ENCODE measurements around the gene STXBP3.

The STXBP3 gene

DNA sequence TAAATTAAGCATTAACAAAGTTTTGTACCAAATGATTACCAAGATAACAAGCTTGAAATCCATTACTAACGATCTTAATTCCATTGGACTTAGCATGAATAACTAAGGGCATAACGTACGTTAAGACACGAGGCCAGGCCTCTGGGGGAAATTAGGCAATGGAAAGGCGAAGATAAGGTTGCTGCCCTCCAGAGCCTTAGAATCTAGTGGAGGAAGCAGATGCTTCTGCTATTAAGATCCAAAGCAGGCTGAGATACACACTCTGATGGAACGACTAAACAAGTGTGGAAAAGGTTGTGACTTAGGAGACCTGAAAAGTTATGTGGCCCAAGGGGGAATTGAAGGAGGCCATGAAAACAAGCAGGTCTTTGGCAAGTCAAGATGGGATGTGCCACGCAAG lies 104.5 kb downstream of the STXBP3 start:
- TF ChIP-seq, protein P1, sequence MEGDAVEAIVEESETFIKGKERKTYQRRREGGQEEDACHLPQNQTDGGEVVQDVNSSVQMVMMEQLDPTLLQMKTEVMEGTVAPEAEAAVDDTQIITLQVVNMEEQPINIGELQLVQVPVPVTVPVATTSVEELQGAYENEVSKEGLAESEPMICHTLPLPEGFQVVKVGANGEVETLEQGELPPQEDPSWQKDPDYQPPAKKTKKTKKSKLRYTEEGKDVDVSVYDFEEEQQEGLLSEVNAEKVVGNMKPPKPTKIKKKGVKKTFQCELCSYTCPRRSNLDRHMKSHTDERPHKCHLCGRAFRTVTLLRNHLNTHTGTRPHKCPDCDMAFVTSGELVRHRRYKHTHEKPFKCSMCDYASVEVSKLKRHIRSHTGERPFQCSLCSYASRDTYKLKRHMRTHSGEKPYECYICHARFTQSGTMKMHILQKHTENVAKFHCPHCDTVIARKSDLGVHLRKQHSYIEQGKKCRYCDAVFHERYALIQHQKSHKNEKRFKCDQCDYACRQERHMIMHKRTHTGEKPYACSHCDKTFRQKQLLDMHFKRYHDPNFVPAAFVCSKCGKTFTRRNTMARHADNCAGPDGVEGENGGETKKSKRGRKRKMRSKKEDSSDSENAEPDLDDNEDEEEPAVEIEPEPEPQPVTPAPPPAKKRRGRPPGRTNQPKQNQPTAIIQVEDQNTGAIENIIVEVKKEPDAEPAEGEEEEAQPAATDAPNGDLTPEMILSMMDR (IDR thresholded peaks at IDR 0.05), result no peak

GRCh38 chr1:108851567-108851966 lies 105.1 kb downstream of the STXBP3 start:
- TF ChIP-seq, protein P1 (IDR thresholded peaks at IDR 0.05), result no peak

DNA sequence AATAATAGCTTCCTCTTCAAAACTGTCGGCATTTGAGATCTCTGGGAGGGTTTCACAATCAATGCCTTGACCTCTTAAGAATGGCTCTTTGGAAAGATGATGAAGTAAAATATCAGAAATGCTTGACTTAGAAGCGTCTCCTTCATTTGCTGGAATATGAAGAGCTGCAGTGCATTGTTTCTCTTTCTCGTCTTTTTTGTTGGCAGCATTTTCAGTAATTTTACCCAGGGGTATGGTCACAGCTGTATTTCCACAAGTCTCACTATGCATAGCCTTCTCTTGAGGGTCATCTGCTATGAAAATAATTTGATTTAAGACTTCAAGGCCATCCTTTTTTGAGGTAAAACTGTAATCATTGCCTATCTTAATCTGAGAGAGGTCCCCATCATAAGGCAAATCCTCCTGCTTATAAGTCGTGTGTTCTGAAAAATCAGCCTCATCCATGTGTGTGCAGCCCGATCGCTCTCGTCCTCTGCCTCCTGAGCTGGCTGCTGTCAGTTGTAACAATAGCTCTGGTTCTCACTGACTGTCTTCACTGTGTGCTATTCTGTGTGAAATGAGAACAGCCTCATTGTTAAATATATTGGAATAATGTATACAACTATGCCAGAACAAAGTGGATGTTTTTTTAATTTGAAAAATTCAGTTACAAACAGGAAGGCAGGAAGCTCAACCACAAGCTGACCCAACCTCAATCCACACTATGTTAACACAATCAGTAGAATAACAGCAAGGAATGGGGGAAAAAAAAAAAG lies 105.9 kb downstream of the STXBP3 start:
- TF ChIP-seq, protein P1 (IDR thresholded peaks at IDR 0.05), result no peak

DNA sequence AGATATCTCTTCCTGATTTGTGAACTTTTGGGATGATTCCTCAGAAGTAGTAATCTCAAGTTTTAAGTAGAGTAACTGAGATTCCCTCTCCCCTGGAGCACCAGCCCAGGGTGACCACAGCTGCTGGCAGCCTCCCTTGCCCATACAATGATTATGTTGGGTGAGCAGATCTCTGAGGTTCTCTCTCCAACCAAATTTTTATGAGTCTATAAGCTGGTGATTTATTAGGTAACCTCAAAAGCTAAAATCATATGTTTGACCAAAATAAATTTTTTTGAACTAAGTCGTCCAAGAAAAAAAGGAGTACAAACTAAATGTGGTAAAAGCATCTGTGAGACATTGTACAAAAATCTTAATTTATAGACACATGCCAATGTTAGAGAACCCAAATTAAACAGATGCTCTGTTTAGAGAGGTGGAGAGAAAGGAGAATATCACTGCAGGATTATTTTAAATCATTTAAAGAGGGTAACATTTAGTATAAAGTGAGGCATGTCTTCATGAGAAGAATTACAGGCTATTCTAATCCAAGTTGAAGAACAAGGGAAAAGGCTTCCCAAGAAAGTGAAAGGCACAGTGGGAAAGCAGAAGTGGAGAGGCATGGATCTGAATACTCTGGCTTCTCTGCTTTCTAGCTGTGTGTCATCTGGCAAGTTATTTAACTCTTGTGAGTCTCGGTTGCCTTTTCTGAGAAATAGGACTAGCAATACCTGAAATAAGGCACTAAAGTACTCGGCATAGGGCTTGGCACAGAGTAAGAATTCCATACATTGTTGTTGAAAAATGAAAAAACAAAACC lies 107.9 kb downstream of the STXBP3 start:
- TF ChIP-seq, protein P1 (IDR thresholded peaks at IDR 0.05), result no peak

DNA sequence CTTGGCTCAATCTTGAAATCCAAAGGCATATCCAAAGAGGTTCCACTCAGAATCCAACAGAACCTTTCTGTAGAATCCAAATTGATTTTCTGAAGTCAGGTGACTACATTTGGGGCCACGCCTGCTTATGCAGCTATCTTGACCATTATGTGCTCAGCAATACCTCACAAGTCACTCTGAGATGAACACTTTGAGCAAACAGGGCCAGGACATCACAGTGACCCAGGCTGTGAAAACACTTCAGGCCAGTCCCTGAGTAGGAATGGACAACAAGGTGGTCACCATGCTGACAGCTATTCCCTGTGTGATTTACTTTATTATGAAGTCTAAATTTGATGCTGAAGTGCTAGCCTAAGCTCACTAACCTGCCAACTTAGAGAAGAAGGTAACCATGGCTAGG lies 110.5 kb downstream of the STXBP3 start, which contains the start of gene AKNAD1:
AKNAD1 (minus strand) TSS at position 101 of the 400 bp plus-strand sequence. CDS start 4,430 bp downstream, outside the sequence.
- TF ChIP-seq, protein P1 (IDR thresholded peaks at IDR 0.05), result no peak

GRCh38 chr1:108858230-108858950 lies 111.9 kb downstream of the STXBP3 start:
- TF ChIP-seq, protein P1 (IDR thresholded peaks at IDR 0.05), result no peak
